ENCODE results near the gene SRM.
"Not testable (repeated sequence)": the region's sequence is repeated elsewhere in the genome, so short reads cannot be mapped to it uniquely, and the experiment has no call there.

The SRM gene

DNA sequence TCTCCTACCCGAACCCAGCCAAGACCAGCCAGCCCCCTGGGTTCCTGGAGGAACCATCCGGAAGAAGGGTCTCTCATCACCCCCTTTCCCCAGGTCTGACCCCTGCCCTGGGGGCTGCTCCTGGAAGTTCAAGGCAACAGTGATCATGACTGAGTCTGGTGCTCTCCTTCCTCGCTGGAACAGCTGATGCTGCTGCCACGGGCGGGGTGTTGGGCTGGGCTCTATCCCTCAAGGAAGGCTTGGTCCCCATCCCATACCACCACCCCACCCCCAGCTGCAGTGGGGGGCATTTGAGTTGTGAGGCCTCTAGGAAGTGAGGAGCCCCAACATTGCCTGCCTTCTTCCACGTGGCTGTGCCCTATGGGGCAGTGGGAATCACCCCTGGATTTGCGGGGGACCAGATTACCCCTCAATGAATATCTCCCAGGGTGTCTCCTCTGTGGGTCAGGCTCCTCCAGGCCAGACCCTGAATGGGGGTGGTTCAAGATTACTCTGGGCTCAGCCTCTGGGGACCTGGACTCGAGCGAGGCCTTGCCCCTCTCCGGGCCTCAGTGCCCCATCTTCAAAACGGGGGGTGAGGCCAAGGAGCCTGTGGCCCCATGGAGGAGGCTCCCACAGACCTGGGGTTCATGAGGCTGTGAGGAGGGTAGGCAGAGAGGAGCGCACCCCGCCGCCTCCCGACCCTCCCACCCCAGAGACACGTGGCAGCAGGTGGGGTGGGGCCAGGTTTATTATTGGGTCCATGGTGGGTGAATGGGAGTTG, 15.6 kb downstream of the SRM start:
- DNase-seq: no peak

DNA sequence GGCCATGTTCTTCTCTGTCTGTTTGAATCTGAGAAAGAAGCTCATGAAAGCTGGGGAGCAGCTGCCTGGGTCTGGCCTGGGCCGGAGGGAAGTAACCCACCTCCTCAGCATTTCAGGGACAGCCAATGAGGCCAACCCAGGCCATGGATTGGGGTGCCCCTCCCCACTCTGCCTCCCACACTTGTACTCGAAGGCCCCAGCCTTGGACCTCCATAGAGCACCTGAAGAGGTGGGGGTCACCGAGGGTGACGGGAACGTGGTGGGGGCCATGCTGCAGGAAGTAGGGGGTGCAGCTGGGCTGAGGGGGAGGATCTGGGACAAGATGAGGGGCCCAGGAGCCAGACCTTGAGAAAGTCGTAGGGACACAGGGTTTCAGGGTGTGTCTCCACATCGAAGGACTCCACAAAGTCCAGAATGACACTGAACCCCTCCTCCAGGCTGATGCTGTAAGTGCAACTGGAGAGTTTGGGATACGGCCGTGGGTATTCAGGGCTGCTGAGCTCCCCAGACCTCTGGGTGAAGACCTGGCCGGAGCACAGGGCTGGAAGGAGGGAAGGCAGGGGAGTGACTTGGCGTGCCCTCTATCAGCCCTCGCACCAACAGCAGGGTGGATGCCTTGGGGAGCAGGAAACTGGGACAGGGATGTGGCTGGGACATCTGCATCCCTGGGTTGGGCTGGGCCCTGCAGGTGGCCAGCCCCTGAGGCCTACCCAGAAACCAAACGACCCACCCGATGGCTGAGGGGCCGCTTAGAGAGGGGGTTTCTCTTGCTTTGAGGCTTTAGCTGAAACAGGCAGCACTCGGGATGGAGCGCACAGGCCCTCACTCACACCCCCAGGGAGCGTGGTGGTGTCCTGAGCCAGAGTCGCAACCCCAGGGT, 16.6 kb downstream of the SRM start:
- DNase-seq: no peak

DNA sequence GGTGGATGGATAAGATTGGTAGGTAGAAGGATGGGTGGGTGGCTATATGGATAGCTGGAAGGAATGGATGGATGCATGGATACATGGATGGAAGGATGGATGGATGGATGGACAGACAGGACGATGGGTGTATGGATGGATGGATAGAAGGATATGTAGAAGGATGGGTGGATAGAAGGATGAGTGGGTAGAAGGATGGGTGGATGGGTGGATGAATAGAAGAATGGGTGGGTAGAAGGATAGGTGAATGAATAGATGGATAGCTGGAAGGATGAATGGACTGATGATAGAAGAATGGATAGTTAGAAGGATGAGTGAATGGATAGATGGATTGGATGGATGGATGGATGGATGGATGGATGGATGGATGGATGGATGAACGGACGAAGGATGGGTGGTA, 17.8 kb downstream of the SRM start:
- DNase-seq: no peak

DNA sequence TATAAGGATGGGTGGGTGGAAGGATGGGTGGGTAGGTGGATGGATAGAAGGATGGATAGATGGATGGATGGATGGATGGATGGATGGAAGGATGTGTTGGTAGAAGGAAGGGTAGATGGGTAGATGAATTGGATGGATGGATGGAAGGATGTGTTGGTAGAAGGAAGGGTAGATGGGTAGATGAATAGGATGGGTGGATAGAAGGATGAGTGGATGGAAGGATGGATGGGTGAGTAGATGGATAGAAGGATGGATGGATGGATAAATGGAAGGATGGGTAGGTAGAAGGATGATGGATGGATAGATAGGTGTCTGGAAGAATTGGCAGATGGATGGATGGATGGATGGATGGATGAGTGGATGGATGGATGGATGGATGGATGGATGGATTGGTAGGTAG, 18.8 kb downstream of the SRM start:
- DNase-seq: no peak

DNA sequence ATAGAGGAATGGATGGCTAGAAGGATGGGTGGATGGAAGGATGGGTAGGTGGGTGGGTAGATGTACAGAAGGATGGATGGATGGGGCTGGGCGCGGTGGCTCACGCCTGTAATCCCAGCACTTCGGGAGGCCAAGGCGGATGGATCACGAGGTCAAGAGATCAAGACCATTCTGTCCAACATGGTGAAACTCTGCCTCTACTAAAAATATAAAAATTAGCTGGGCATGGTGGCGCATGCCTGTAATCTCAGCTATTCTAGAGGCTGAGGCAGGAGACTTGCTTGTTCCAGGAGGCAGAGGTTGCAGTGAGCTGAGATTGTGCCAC, 19.8 kb downstream of the SRM start:
- not testable (repeated sequence) for DNase-seq

DNA sequence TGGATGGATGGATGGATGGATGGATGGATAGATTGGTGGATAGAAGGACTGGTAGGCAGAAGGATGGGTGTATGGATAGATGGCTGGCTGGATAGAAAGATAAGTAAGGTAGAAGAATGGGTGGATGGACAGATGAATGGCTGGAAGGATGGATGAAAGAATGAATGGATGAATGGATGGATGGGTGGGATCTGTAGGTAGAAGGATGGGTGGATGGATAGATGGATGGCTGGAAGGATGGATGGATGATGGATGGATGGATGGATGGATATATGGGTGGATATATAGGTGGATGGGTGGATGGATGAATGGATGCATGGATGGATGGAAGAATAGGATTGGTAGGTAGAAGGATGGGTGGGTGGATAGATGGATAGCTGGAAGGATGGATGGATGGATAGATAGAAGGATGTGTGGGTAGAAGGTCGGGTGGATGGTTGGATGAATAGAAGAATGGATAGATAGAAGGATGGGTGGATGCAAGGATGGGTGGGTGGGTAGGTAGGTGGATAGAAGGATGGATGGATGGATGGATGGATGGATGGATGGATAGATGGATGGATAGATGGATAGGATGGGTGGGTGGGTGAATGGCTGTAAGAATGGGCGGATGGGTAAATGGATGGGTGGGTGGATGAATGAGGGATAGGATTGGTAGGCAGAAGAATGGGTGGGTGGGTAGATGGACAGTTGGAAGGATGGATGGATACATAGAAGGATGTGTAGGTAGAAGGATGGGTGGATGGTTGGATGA, 20.3 kb downstream of the SRM start:
- no peak for DNase-seq

DNA sequence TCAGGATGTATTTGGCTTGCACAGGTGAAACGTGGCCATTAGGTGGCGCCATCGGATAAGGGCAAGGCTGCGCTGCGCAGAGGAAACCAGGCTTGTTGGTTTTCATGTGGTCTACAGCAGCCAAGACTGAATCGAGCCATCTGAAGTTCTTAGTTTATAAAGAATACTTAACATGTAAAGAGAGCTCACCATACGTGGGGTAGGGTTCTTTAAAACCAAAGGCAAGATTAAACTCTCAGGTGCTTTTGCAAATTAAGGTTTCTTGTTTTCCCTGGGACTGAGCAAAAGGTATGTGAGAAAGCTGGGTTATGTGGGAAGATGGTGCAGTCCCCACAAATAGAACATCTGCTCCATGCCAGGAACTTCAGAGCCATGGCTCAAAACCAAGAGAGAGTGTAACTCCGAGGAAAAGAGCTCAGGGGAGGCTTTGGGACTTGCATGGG, 22.1 kb downstream of the SRM start:
- DNase-seq: peak; percentile 71 to 92 (median 88)

DNA sequence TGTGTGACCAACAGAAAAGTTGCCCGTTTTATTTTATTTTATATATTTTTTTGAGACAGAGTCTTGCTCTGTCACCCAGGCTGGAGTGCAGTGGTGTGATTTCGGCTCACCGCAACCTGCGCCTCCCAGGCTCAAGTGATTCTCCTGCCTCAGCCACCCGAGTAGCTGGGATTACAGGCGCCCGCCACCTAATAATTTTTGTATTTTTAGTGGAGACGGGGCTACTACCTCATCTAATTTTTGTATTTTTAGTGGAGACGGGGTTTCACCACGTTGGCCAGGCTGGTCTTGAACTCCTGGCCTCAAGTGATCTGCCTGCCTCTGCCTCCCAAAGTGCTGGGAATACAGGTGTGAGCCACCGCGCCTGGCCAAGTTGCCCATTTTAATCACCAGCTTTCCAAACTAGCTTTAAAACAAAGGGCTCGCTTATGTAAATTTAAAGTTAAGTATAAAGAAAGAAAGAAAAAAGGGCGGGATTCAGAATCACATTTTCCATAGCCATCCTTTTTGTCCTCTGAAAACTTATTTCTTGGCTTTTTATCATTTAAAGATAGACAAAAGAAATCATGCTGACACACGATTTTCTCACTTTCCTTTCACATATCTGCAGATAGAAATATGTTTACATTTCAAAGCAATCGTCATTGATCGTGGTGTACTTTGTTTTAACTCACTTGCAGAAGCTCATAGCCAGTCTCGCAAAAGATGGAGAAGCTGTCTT, 22.6 kb downstream of the SRM start:
- DNase-seq: not testable (repeated sequence)

DNA sequence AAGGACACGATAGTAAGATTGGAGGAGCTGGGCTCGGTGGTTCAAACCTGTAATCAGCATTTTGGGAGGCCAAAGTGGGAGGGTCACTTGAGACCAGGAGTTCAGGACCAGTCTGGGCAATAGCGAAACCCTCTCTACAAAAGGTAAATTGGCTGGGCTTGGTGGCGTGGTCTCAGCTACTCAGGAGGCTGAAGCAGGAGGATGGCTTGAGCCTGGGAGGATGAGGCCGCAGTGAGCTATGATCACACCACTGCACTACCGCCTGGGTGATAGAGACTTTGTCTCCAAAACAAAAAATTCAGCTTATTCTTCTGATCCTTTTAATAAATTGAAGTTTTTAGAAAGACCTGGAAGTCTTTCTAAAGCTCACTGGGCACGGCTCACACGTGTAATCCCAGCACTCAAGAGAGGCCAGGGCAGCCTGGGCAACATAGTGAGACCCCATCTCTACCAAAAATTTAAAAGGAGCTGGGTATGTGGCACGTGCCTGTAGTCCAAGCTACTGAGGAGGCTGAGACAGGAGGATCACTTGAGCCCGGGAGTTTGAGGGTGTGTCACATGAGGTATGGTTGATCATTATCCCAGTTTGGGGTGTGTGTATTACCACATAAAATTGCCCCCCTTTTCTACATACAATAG, 28.1 kb downstream of the SRM start:
- no peak for DNase-seq

DNA sequence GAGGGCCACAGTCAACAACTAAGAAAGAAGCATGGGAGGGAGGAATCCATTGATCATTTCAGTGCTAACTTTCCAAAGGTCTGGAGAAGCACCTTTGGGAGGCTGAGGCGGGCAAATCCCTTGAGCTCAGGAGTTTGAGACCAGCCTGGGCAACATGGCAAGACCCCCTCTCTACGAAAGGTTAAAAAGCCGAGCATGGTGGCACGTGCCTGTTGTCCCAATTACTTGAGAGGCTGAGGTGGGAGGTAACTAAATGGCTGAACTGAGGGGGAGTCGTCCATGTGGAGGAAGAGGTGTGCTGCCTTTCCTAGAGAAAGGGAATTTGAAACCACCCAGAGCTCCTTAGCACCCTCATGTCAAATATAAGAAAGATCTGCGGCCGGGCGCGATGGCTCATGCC, 29.0 kb downstream of the SRM start:
- DNase-seq: no peak

DNA sequence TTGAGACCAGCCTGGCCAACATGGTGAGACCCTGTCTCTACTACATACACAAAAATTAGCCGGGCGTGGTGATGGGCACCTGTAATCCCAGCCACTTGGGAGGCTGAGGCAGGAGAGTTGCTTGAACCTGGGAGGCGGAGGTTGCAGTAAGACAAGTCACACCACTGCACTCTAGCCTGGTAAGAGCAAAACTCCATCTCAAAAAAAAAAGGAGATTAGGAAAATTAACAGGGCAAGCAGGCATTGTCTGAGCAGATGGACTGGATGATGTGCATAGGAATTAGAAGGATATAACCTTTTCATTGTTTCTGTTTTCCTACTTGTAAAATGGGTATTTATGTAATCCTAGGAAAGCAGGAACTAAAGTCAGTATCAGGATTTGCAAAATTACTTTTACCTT, 31.8 kb downstream of the SRM start:
- no peak for DNase-seq

DNA sequence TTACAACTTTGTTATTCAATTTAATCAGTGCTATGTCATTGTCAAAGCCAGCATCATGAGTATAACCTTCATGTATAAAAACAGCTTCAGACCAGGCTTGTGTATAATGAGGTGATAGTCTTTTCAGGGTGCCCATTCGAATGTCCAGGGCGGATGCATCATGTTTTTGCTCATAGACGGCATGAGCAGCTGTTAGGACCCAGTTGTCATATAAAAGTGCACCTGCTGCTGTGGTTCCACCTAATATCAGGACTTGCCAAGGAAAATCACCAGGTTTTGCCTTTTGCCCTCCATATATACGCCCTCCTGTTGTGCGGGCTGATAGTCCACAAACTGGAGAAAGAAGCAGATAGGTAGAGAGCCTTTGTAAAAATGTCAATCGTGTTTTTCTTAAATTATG, 32.5 kb downstream of the SRM start:
- peak in 1 of 3 experiments; percentile 54 for DNase-seq

DNA sequence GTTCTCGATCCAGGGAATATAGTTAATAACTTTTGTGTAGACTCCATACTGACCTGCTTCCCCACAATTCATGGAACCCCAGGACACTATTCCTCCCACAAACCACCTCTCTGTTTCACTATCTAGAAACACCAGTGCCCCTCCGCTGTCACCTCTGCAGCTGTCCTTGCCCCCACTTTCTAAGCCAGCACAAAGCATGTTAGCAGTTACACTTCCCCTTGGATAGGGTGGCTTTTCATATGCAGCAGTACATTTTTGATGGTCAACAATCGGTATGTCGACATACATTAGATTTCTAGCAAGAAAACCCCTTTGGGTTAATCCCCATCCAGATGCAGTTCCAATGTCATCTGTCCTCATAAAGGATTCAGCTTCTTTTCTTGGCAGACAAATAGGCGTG, 32.9 kb downstream of the SRM start:
- no peak for DNase-seq

DNA sequence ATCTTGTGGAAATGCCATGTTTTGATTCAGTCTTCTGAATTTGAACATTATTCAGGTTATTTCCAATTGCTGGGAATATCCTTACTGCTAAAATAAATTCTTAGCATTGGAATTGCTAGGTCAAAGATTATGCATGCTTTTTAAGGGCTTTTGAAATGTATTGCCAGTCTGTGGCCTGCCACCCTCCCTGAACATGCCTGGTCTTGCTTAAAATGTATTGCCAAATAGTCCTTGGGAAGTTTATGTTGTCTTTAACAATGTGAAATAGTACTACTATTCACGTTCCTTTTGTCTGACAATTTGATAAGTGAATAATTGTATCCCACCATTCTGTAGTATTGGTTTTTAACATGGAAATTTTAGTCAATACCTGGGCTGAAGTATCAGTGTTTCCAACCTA, 33.8 kb downstream of the SRM start:
- peak in 1 of 3 experiments; percentile 28 for DNase-seq

DNA sequence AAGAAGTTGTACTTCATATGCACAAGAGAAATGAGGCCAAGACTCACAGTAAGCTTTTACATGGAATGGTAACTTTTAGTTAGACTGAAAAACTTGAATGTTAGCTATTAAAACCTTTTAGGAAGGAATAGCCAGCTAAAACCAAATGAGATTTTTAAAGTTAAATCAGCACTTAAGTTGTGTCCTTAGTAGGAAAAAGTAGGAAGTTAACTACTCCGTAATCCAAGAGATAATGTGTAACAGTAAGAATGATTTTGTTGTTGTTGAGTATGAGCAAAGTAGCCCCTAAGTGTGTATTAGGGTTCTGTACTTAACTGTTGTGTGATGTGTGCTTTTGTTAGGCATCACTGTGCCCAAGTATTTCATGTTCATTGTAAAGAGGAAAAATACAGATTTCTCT, 34.2 kb downstream of the SRM start:
- no peak for DNase-seq

DNA sequence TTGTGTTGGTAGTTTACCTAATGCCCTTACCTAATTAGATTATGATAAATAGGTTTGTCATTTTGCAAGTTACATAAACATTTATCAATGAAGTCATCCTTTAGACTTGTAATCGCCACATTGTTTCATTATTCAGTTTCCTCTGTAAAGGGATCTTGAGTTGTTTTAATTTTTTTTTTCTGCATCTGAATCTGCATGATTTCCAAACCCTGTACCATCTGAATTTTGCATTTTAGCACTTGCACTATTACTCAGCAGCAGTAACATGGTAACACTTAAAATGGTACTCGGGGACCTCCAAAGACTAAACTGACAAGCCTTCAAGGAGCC, 35.0 kb downstream of the SRM start:
- no peak for DNase-seq

DNA sequence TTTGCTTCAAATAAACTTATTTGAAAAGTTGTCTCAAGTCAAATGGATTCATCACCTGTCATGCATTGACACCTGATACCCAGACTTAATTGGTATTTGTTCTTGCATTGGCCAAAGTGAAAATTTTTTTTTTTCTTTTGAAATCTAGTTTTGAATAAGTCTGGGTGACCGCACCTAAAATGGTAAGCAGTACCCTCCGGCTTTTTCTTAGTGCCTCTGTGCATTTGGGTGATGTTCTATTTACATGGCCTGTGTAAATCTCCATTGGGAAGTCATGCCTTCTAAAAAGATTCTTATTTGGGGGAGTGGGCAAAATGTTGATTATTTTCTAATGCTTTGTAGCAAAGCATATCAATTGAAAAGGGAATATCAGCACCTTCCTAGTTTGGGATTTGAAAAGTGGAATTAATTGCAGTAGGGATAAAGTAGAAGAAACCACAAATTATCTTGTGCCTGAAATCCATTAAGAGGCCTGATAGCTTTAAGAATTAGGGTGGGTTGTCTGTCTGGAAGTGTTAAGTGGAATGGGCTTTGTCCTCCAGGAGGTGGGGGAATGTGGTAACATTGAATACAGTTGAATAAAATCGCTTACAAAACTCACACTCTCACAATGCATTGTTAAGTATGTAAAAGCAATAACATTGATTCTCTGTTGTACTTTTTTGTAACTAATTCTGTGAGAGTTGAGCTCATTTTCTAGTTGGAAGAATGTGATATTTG, 35.5 kb downstream of the SRM start:
- DNase-seq: no peak

DNA sequence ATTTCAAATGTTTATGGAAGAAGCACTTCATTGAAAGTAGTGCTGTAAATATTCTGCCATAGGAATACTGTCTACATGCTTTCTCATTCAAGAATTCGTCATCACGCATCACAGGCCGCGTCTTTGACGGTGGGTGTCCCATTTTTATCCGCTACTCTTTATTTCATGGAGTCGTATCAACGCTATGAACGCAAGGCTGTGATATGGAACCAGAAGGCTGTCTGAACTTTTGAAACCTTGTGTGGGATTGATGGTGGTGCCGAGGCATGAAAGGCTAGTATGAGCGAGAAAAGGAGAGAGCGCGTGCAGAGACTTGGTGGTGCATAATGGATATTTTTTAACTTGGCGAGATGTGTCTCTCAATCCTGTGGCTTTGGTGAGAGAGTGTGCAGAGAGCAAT, 36.6 kb downstream of the SRM start:
- DNase-seq: peak in 1 of 3 experiments; percentile 21

DNA sequence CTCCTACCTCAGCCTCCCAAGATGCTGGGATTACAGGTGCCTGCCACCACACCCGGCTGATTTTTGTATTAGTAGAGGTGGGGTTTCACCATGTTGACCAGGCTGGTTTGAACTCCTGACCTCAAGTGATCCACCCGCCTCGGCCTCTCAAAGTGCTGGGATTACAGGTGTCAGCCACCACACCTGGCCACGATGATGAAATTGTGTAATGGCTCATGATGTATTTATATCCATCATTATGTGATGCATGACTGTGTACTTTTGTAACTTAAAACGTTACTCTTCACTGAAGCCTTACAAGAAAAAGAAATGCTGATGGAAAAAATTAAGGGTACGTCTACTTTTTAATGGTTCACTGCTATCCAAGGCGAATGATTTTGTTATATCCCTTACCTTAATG, 39.8 kb downstream of the SRM start:
- no peak for DNase-seq

DNA sequence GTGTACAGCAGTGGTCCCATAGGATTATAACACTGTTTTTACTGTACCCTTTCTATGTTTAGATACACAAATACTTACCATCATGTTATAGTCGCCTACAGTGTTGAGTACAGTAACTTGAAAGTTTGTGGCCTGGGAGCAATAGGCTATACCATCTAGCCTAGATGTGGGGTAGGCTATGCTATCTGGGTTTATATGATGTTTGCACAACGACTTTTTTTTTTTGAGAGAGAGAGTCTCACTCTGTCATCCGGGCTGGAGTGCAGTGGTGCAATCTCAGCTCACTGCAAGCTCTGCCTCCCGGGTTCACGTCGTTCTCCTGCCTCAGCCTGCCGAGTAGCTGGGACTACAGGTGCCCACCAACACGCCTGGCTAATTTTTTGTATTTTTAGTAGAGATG, 40.5 kb downstream of the SRM start:
- DNase-seq: not testable (repeated sequence)

DNA sequence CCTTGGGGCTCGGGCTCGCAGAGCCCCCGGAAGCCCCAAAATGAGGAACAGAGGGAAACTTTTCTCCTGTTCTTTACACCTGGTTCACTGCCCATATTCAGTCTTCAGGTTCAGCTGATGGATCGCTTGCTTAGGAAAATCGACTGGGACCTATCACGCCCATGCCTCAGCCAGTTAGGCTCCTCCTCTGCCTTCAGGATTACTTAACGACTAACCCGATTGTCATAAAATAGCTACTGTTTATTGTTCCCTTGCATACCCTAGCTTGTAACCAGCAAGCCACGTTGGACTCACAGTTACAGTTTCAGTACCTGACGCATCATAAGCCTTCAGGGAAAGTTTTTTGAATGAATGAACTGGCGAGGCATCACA, 46.7 kb downstream of the SRM start:
- no peak for DNase-seq

All from NCI-H1417 (cell line).